SK-N-SH (cell line): Measurements from ENCODE around the gene C8A. TPM values are rescaled to one million over a fixed set of nuclear protein-coding genes. Genes with fewer than 3 reads are reported as not detected.

Experiments used
- CTCF ChIA-PET: fragments of 300-600, 350-600 bp; formaldehyde crosslinking; extraction: SDS; loops from one replicate; lab custom pipeline; 2021; lab: Yijun Ruan, JAX
- POLR2A ChIA-PET: fragments of 350-600 bp; sonication (Branson Sonifier 250); formaldehyde crosslinking; extraction: SDS; loops from one replicate; lab custom pipeline; 2020; ENCODE audit warnings: antibody characterized with exemption, inconsistent platforms; lab: Yijun Ruan, JAX
- DNase-seq: peaks from one replicate; pipeline ENCODE4 v3.0.0; 2012
- H2AFZ ChIP-seq: fragments of 200-600 bp; sonication (generic); 2 replicates; pipeline ENCODE4 v1.8.1; 2016; ENCODE audit warnings: antibody characterized with exemption, mild to moderate bottlenecking, low read depth
- H3F3A ChIP-seq: fragments of 200-600 bp; sonication (generic); replicated peaks from 2 replicates; pipeline ENCODE3; 2016; ENCODE audit warnings: antibody characterized with exemption, mild to moderate bottlenecking; ENCODE audit not compliant: insufficient read depth
- H3K27ac ChIP-seq, 2 experiments: fragments of 200-500 bp in 1 of 2; fragments of 200-600 bp in 1 of 2; sonication (Bioruptor generic) in 1 of 2; sonication (generic), shearing (Covaris generic) in 1 of 2; 2 replicates each; pipeline versions ENCODE4 v1.5.1 to v1.6.1; 2014 to 2016; ENCODE audit warnings: low read depth in 2 of 2, inconsistent platforms in 1 of 2, low read length in 1 of 2, mild to moderate bottlenecking in 1 of 2, mixed read lengths in 1 of 2
- H3K27me3 ChIP-seq: fragments of 200-600 bp; sonication (generic), shearing (Covaris generic); 2 replicates; pipeline ENCODE4 v1.6.1; 2016; ENCODE audit warnings: mixed run types; ENCODE audit not compliant: insufficient read depth
- H3K36me3 ChIP-seq, 2 experiments: fragments of 200-500 bp in 1 of 2; fragments of 200-600 bp in 1 of 2; sonication (Bioruptor generic) in 1 of 2; sonication (generic) in 1 of 2; replicated peaks in 1 of 2; 2 replicates each; pipeline versions ENCODE3 to v1.5.1; 2014 to 2016; ENCODE audit warnings: low read length in 1 of 2, mild to moderate bottlenecking in 1 of 2; ENCODE audit not compliant: insufficient read depth in 2 of 2, control insufficient read depth in 1 of 2
- H3K4me1 ChIP-seq, 2 experiments: fragments of 200-500 bp in 1 of 2; fragments of 200-600 bp in 1 of 2; sonication (Bioruptor generic) in 1 of 2; sonication (generic), shearing (Covaris generic) in 1 of 2; 2 replicates each; pipeline versions ENCODE4 v1.5.1 to v1.6.1; 2014 to 2016; ENCODE audit warnings: low read depth in 1 of 2, low read length in 1 of 2, mixed run types in 1 of 2; ENCODE audit not compliant: insufficient read depth in 2 of 2, control insufficient read depth in 1 of 2
- H3K4me2 ChIP-seq: fragments of 200-600 bp; sonication (generic), shearing (Covaris generic); 2 replicates; pipeline ENCODE4 v1.6.1; 2017; ENCODE audit warnings: mixed run types
- H3K4me3 ChIP-seq, 2 experiments: fragments of 200-500 bp in 1 of 2; fragments of 200-600 bp in 1 of 2; sonication (Bioruptor generic) in 1 of 2; sonication (generic), shearing (Covaris generic) in 1 of 2; 2 replicates each; pipeline versions ENCODE4 v1.5.1 to v1.8.1; 2014 to 2016; ENCODE audit warnings: low read depth in 2 of 2, inconsistent platforms in 1 of 2, low read length in 1 of 2, mild to moderate bottlenecking in 1 of 2, mixed read lengths in 1 of 2, moderate library complexity in 1 of 2
- H3K79me2 ChIP-seq: fragments of 200-600 bp; sonication (generic); 2 replicates; pipeline ENCODE4 v1.8.1; 2017; ENCODE audit warnings: mild to moderate bottlenecking; ENCODE audit not compliant: insufficient read depth
- H3K9ac ChIP-seq: fragments of 200-600 bp; sonication (generic); 2 replicates; pipeline ENCODE4 v1.6.1; 2017; ENCODE audit warnings: mixed run types
- H3K9me2 ChIP-seq: fragments of 200-600 bp; sonication (generic); 2 replicates; pipeline ENCODE4 v1.6.1; 2017; ENCODE audit warnings: mixed run types
- H3K9me3 ChIP-seq: fragments of 200-600 bp; sonication (generic); 2 replicates; pipeline ENCODE4 v1.6.1; 2017; ENCODE audit warnings: mixed run types, mild to moderate bottlenecking, moderate library complexity
- H4K20me1 ChIP-seq: fragments of 200-600 bp; sonication (generic); 2 replicates; pipeline ENCODE4 v1.6.1; 2017; ENCODE audit warnings: mild to moderate bottlenecking, mixed run types; ENCODE audit not compliant: insufficient read depth
- ELF1 ChIP-seq: IDR thresholded peaks from 2 replicates; pipeline ENCODE4 v1.4.0; 2012
- FOXJ3 ChIP-seq: sonication (generic); formaldehyde crosslinking; IDR thresholded peaks from 2 replicates; pipeline ENCODE4 v1.5.1; 2020; ENCODE audit warnings: mild to moderate bottlenecking, missing genetic modification reagents
- FOXM1 ChIP-seq: IDR thresholded peaks from 2 replicates; pipeline ENCODE4 v1.4.0; 2012; ENCODE audit warnings: low read depth, mild to moderate bottlenecking
- GATA2 ChIP-seq: sonication (generic); formaldehyde crosslinking; IDR thresholded peaks from 2 replicates; pipeline ENCODE4 v1.5.0; 2020; ENCODE audit warnings: mild to moderate bottlenecking, missing genetic modification reagents
- JUND ChIP-seq: IDR thresholded peaks from 2 replicates; pipeline ENCODE4 v1.4.0; 2012
- MEF2A ChIP-seq: IDR thresholded peaks from 2 replicates; pipeline ENCODE4 v1.4.0; 2012; ENCODE audit warnings: low read depth, borderline replicate concordance
- MXI1 ChIP-seq: IDR thresholded peaks from 2 replicates; pipeline ENCODE4 v1.6.1; 2012; ENCODE audit warnings: mild to moderate bottlenecking, low read depth, low read length, improper control_type of control experiment
- NFIC ChIP-seq: IDR thresholded peaks from 2 replicates; pipeline ENCODE4 v1.4.0; 2012; ENCODE audit warnings: borderline replicate concordance
- POLR2AphosphoS5 ChIP-seq: IDR thresholded peaks from 2 replicates; pipeline ENCODE4 v1.6.1; 2012; ENCODE audit warnings: low read depth, low read length
- RAD21 ChIP-seq: IDR thresholded peaks from 2 replicates; pipeline ENCODE4 v1.6.1; 2012; ENCODE audit warnings: mild to moderate bottlenecking, low read length
- RCOR1 ChIP-seq: fragments of 150-350 bp; IDR thresholded peaks from 2 replicates; pipeline ENCODE4 v1.6.1; 2017; ENCODE audit warnings: antibody characterized with exemption, low read length
- RFX5 ChIP-seq: IDR thresholded peaks from 2 replicates; pipeline ENCODE4 v1.6.1; 2012; ENCODE audit warnings: mild to moderate bottlenecking, improper control_type of control experiment, low read length
- SMC3 ChIP-seq: IDR thresholded peaks from 2 replicates; pipeline ENCODE4 v1.6.1; 2012; ENCODE audit warnings: low read depth, low read length, improper control_type of control experiment
- TAF1 ChIP-seq: IDR thresholded peaks from 2 replicates; pipeline ENCODE4 v1.6.1; 2012; ENCODE audit warnings: low read depth, mild to moderate bottlenecking, low read length, moderate library complexity, borderline replicate concordance
- TCF12 ChIP-seq: IDR thresholded peaks from 2 replicates; pipeline ENCODE4 v1.4.0; 2012
- TEAD4 ChIP-seq: IDR thresholded peaks from 2 replicates; pipeline ENCODE4 v1.4.0; 2012; ENCODE audit warnings: mild to moderate bottlenecking, borderline replicate concordance; ENCODE audit not compliant: insufficient read depth
- YY1 ChIP-seq: IDR thresholded peaks from 2 replicates; pipeline ENCODE4 v1.4.0; 2012; ENCODE audit warnings: low read depth, mild to moderate bottlenecking
- WGBS: methylation state at CpG from one replicate; pipeline ENCODE4 v1.1.6; 2017; ENCODE audit warnings: low lambda C conversion rate; 5-methylcytosine and 5-hydroxymethylcytosine counted together
- polyA plus RNA-seq, 3 experiments: library from polyadenylated mRNA; depleted of rRNA; stranded (reverse); fragments of >200 nt; gene quantifications; 2 replicates each; pipeline ENCODE4 v1.2.3, GENCODE V29; 2012
- TF ChIP-seq, protein P1 (sequence below): IDR thresholded peaks from 2 replicates; pipeline ENCODE4; 2012
- TF ChIP-seq, protein P2 (sequence below): IDR thresholded peaks from 2 replicates; pipeline ENCODE4 v1.4.0; 2012; ENCODE audit warnings: low read depth, borderline replicate concordance
- TF ChIP-seq, protein P3 (sequence below): IDR thresholded peaks from 2 replicates; pipeline ENCODE4 v1.6.1; 2012; ENCODE audit warnings: mild to moderate bottlenecking, low read depth, low read length, moderate library complexity
- TF ChIP-seq, protein P4 (sequence below): IDR thresholded peaks from 2 replicates; pipeline ENCODE4 v1.4.0; 2012; ENCODE audit warnings: low read depth, borderline replicate concordance
- TF ChIP-seq, protein P5 (sequence below): fragments of 200-600 bp; sonication (generic); IDR thresholded peaks from 2 replicates; pipeline ENCODE4 v1.6.1; 2017; ENCODE audit warnings: antibody characterized with exemption, mild to moderate bottlenecking, moderate library complexity

C8A gene
- polyA plus RNA-seq, 1 of the 3 experiments (the other 2 are of a cell fraction) = not detected

DNA sequence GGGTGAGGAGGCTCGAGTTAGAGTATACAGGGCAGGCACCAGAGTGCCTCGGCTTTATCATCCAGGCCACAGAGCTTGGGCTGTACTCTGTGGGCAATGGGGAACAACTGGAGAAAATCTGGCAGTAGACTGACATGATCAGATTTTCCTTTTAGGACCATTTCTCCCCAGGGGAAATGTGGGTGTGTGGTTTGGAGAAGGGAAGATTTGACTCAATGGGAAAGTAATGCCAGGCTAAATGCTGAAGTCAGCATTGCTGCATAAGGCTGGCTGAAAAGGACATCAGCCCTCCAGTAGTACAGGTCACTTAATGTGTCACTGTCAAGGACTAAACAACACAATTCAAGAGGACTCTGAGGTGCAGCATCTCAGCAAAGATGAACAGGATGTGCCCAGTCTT is 40.4 kb upstream of the C8A start (continued):
- TF ChIP-seq, protein P1, sequence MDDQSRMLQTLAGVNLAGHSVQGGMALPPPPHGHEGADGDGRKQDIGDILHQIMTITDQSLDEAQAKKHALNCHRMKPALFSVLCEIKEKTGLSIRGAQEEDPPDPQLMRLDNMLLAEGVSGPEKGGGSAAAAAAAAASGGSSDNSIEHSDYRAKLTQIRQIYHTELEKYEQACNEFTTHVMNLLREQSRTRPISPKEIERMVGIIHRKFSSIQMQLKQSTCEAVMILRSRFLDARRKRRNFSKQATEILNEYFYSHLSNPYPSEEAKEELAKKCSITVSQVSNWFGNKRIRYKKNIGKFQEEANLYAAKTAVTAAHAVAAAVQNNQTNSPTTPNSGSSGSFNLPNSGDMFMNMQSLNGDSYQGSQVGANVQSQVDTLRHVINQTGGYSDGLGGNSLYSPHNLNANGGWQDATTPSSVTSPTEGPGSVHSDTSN = no peak
- TF ChIP-seq YY1 (no peak), JUND (no peak), RCOR1 (no peak), SMC3 (no peak), MXI1 (no peak)
- TF ChIP-seq, protein P2, sequence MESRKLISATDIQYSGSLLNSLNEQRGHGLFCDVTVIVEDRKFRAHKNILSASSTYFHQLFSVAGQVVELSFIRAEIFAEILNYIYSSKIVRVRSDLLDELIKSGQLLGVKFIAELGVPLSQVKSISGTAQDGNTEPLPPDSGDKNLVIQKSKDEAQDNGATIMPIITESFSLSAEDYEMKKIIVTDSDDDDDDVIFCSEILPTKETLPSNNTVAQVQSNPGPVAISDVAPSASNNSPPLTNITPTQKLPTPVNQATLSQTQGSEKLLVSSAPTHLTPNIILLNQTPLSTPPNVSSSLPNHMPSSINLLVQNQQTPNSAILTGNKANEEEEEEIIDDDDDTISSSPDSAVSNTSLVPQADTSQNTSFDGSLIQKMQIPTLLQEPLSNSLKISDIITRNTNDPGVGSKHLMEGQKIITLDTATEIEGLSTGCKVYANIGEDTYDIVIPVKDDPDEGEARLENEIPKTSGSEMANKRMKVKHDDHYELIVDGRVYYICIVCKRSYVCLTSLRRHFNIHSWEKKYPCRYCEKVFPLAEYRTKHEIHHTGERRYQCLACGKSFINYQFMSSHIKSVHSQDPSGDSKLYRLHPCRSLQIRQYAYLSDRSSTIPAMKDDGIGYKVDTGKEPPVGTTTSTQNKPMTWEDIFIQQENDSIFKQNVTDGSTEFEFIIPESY = no peak
- TF ChIP-seq, protein P3, sequence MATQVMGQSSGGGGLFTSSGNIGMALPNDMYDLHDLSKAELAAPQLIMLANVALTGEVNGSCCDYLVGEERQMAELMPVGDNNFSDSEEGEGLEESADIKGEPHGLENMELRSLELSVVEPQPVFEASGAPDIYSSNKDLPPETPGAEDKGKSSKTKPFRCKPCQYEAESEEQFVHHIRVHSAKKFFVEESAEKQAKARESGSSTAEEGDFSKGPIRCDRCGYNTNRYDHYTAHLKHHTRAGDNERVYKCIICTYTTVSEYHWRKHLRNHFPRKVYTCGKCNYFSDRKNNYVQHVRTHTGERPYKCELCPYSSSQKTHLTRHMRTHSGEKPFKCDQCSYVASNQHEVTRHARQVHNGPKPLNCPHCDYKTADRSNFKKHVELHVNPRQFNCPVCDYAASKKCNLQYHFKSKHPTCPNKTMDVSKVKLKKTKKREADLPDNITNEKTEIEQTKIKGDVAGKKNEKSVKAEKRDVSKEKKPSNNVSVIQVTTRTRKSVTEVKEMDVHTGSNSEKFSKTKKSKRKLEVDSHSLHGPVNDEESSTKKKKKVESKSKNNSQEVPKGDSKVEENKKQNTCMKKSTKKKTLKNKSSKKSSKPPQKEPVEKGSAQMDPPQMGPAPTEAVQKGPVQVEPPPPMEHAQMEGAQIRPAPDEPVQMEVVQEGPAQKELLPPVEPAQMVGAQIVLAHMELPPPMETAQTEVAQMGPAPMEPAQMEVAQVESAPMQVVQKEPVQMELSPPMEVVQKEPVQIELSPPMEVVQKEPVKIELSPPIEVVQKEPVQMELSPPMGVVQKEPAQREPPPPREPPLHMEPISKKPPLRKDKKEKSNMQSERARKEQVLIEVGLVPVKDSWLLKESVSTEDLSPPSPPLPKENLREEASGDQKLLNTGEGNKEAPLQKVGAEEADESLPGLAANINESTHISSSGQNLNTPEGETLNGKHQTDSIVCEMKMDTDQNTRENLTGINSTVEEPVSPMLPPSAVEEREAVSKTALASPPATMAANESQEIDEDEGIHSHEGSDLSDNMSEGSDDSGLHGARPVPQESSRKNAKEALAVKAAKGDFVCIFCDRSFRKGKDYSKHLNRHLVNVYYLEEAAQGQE = no peak

DNA sequence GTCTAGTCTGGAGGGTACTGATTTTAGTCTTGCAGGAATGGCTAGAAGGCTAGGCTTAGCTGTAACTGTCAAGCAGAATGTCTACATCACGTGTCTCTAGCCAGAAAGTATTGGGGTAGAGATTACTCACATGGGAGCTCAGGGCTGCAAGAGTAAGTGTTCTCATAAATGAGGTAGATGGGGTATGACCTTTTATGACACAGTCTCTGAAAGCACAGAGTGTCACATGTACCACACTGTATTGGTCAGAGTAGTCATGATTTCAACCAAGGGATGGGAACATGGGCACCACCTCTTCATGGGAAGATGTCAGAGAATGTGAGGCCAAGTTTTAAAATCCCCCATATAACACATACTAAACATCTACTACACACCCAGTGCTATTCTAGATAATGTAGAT is 38.3 kb upstream of the C8A start:
- H3K27ac ChIP-seq = no peak overlapping the region
- WGBS = 60% methylated on average over 1 of the region's 1 CpG
- CTCF ChIA-PET = no interaction called here
- H3K4me3 ChIP-seq = no peak overlapping the region
- DNase-seq = no peak
- H3K9ac ChIP-seq = no peak overlapping the region
- no peaks in the 10 kb centered on the region for H4K20me1 ChIP-seq
- H3F3A ChIP-seq = no peaks in the 10 kb centered on the region
- H3K4me2 ChIP-seq = no peak overlapping the region
- H3K9me2 ChIP-seq = no peaks in the 10 kb centered on the region
- H2AFZ ChIP-seq = no peak overlapping the region
- POLR2A ChIA-PET = no interaction called here
- TF ChIP-seq GATA2 = no peak
- TF ChIP-seq, protein P2 = no peak
- no peak for TF ChIP-seq TCF12
- TF ChIP-seq TAF1 = no peak
- TF ChIP-seq TEAD4 = no peak
- TF ChIP-seq MXI1 = no peak
- no peak for TF ChIP-seq NFIC
- TF ChIP-seq RCOR1 = no peak
- TF ChIP-seq, protein P4, sequence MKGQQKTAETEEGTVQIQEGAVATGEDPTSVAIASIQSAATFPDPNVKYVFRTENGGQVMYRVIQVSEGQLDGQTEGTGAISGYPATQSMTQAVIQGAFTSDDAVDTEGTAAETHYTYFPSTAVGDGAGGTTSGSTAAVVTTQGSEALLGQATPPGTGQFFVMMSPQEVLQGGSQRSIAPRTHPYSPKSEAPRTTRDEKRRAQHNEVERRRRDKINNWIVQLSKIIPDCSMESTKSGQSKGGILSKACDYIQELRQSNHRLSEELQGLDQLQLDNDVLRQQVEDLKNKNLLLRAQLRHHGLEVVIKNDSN = no peak
- no peak for TF ChIP-seq FOXJ3 (CRISPR knock-in tag)
- no peak for TF ChIP-seq POLR2AphosphoS5
- TF ChIP-seq RAD21 = no peak
- TF ChIP-seq ELF1 = no peak
- no peak for TF ChIP-seq YY1
- no peak for TF ChIP-seq RFX5
- TF ChIP-seq MEF2A = no peak
- TF ChIP-seq, protein P5, sequence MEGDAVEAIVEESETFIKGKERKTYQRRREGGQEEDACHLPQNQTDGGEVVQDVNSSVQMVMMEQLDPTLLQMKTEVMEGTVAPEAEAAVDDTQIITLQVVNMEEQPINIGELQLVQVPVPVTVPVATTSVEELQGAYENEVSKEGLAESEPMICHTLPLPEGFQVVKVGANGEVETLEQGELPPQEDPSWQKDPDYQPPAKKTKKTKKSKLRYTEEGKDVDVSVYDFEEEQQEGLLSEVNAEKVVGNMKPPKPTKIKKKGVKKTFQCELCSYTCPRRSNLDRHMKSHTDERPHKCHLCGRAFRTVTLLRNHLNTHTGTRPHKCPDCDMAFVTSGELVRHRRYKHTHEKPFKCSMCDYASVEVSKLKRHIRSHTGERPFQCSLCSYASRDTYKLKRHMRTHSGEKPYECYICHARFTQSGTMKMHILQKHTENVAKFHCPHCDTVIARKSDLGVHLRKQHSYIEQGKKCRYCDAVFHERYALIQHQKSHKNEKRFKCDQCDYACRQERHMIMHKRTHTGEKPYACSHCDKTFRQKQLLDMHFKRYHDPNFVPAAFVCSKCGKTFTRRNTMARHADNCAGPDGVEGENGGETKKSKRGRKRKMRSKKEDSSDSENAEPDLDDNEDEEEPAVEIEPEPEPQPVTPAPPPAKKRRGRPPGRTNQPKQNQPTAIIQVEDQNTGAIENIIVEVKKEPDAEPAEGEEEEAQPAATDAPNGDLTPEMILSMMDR = no peak
- TF ChIP-seq FOXM1 = no peak
- H3K36me3 ChIP-seq = no peaks in the 10 kb centered on the region
- no peaks in the 10 kb centered on the region for H3K79me2 ChIP-seq
- H3K9me3 ChIP-seq = no peaks in the 10 kb centered on the region
- H3K27me3 ChIP-seq = no peaks in the 10 kb centered on the region; the same call in 1 of the 2 replicates
- H3K4me1 ChIP-seq = peaks cover 0 to 25% of the 10 kb centered on the region in 2 experiments; a peak in 2 of 4 replicates
